AG20443 (cell line): ENCODE results near the gene TMEM39A.

Experiments
- DNase-seq: peaks from one replicate; pipeline ENCODE4 v3.0.0; 2012; ENCODE audit warnings: low spot score, mixed read lengths

Gene TMEM39A

GRCh38 chr3:119463171-119464169 lies at the start of gene TMEM39A:
TMEM39A (minus strand) TSS chr3:119463615; CDS start chr3:119462074, 1,541 bp downstream.
- DNase-seq: peak; percentile 100

GRCh38 chr3:119510690-119511089 lies 47.3 kb upstream of the TMEM39A start:
- DNase-seq: no peak

- DNase-seq: no peak
Observed at GRCh38 chr3:119508172-119508845, 44.9 kb upstream of the TMEM39A start.

- DNase-seq: no peak
Observed at GRCh38 chr3:119507404-119507803, 44.0 kb upstream of the TMEM39A start.

GRCh38 chr3:119506631-119507030 lies 43.2 kb upstream of the TMEM39A start:
- no peak for DNase-seq

- no peak for DNase-seq
Observed at GRCh38 chr3:119500901-119501300, 37.5 kb upstream of the TMEM39A start.

GRCh38 chr3:119500265-119500664 lies 36.9 kb upstream of the TMEM39A start:
- no peak for DNase-seq

- DNase-seq: peak; percentile 100
Observed at GRCh38 chr3:119498186-119499011, 35.0 kb upstream of the TMEM39A start, which contains the start of gene TIMMDC1. TIMMDC1 (plus strand) TSS chr3:119498547; CDS start chr3:119498734, 187 bp downstream.

- peak; percentile 27 for DNase-seq
Observed at GRCh38 chr3:119497820-119498185, 34.4 kb upstream of the TMEM39A start.

- DNase-seq: no peak
Observed at GRCh38 chr3:119494597-119494996, 31.2 kb upstream of the TMEM39A start.

- no peak for DNase-seq
Observed at GRCh38 chr3:119492810-119493209, 29.4 kb upstream of the TMEM39A start.

- DNase-seq: no peak
Observed at GRCh38 chr3:119492128-119492527, 28.7 kb upstream of the TMEM39A start.

GRCh38 chr3:119490153-119490552 lies 26.7 kb upstream of the TMEM39A start:
- DNase-seq: no peak

GRCh38 chr3:119485563-119485962 lies 22.1 kb upstream of the TMEM39A start:
- no peak for DNase-seq

- DNase-seq: no peak
Observed at GRCh38 chr3:119483101-119483500, 19.7 kb upstream of the TMEM39A start.

- DNase-seq: no peak
Observed at GRCh38 chr3:119481079-119481478, 17.7 kb upstream of the TMEM39A start.

- DNase-seq: no peak
Observed at GRCh38 chr3:119470866-119471265, 7.5 kb upstream of the TMEM39A start.

- peak; percentile 17 for DNase-seq
Observed at GRCh38 chr3:119469418-119470189, 6.2 kb upstream of the TMEM39A start.

GRCh38 chr3:119468041-119468440 lies 4.6 kb upstream of the TMEM39A start:
- DNase-seq: no peak

GRCh38 chr3:119457246-119457645 lies 6.2 kb downstream of the TMEM39A start:
- no peak for DNase-seq

- no peak for DNase-seq
Observed at GRCh38 chr3:119456469-119456868, 6.9 kb downstream of the TMEM39A start.
